ENCODE results near the gene MYBPC2. TPM values are rescaled to one million over a fixed set of nuclear protein-coding genes. Genes with fewer than 3 reads are reported as not detected.

Gene MYBPC2
- total RNA-seq, 1 experiment from 2014 or later: not detected

DNA sequence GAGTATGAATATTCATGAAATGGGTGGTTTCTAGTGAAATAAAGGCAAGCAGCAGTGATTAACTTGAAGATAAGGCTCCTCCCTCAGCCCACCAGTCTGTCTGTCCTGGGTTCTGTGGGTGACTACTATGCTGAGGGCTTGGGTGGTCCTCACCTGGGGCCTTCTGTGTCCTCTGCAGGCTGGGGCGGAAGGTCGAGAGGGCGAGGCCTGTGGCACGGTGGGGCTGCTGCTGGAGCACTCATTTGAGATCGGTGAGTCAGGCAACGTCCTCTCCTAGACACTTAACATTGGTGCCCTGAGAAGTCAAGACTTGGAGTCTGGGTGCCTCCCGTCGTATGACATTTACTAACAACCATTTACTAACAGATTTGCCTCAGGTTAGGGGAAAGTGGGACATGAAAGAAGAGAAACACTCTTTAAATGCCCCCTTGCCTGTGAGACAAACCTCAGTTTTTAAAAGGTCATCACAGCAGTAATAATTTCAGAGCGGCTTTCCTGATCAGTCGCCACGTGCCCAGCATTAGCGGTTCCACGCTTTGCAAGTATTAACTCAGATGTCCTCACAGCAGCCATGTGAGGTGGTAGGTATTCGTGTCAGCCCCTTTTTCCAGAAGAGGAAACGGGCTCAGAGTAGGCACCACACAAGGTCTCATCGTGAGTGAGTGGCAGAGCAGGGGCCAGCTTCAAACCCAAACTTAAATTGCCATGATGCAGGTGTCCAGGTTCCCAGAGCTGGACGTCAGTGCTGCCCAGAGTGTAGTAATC is 45.2 kb downstream of the MYBPC2 start:
- no peak for TF ChIP-seq EZH2 (IDR thresholded peaks at IDR 0.05; ENCODE audit: borderline replicate concordance, low read depth, low read length, poor library complexity, severe bottlenecking)
- TF ChIP-seq, protein P1, sequence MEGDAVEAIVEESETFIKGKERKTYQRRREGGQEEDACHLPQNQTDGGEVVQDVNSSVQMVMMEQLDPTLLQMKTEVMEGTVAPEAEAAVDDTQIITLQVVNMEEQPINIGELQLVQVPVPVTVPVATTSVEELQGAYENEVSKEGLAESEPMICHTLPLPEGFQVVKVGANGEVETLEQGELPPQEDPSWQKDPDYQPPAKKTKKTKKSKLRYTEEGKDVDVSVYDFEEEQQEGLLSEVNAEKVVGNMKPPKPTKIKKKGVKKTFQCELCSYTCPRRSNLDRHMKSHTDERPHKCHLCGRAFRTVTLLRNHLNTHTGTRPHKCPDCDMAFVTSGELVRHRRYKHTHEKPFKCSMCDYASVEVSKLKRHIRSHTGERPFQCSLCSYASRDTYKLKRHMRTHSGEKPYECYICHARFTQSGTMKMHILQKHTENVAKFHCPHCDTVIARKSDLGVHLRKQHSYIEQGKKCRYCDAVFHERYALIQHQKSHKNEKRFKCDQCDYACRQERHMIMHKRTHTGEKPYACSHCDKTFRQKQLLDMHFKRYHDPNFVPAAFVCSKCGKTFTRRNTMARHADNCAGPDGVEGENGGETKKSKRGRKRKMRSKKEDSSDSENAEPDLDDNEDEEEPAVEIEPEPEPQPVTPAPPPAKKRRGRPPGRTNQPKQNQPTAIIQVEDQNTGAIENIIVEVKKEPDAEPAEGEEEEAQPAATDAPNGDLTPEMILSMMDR (conservative IDR thresholded peaks at IDR 0.05; ENCODE audit: low read depth, low read length): no peak
- Histone ChIP-seq H3K4me1 (ENCODE audit: insufficient read depth, low read length, poor library complexity, severe bottlenecking) (no peaks in the 10 kb centered on the region), H3K9me3 (ENCODE audit: low read depth, low read length, poor library complexity, severe bottlenecking) (no peaks in the 10 kb centered on the region), H3K4me3 (ENCODE audit: low read depth, low read length, poor library complexity, severe bottlenecking) (peak overlapping the region; percentile 89), H3K27ac (ENCODE audit: low read depth, low read length, poor library complexity, severe bottlenecking) (no peak overlapping the region), H3K36me3 (ENCODE audit: insufficient read depth, low read length, poor library complexity, severe bottlenecking) (peaks cover 32% of the 10 kb centered on the region), H3K27me3 (replicated peaks; ENCODE audit: insufficient read depth, low read depth, low read length, poor library complexity) (no peaks in the 10 kb centered on the region)
- ChIA-PET POLR2A (ENCODE audit: low non-redundant PET) (no interaction called here), CTCF (no interaction called here)
- DNase-seq (ENCODE audit: low spot score): no peak
- intact Hi-C loops (cut with micrococcal nuclease; ENCODE audit: unreplicated experiment): no loop called here
- BruUV-seq (replicated peaks): no TSS peak

DNA sequence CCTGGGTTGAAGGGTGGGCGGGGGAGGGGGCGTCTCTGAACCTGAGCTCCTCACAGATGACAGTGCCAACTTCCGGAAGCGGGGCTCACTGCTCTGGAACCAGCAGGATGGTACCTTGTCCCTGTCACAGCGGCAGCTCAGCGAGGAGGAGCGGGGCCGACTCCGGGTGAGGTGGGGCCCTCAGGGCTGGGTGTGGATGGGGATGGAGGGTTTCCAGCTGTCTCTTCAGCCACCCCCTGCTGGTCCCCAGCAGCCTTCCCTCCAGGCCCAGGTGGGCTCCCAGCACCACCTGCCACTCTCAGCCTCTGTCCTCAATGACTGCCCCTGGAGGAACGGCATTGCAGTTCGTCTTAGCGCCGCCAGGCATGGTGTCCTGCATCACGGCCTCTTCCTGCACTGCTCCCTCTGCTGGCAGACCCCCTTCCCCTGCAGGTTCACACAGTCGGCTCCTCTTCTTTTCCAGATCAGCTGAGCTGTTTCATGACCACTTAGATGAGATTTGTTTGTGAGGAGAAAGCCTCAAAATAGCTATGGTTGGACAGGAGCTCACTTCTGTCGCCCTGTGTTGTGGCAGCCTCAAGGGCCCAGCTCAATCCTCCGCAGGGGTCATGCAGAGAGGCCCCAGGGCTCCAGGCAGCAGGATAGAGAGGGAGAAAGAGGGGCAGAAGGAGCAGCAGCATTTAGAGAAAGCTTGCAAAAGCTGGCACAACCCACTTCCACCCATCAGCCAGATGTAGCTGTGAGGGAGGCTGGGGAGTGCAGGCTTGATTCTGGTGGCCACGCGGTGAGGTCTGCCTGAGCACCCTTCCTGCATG is 46.4 kb downstream of the MYBPC2 start:
- peak; percentile 31 for DNase-seq (ENCODE audit: low spot score)
- H3K4me1 ChIP-seq (ENCODE audit: insufficient read depth, low read length, poor library complexity, severe bottlenecking): no peaks in the 10 kb centered on the region
- no peak overlapping the region for H3K27ac ChIP-seq (ENCODE audit: low read depth, low read length, poor library complexity, severe bottlenecking)
- no peaks in the 10 kb centered on the region for H3K27me3 ChIP-seq (replicated peaks; ENCODE audit: insufficient read depth, low read depth, low read length, poor library complexity)
- TF ChIP-seq, protein P1 (conservative IDR thresholded peaks at IDR 0.05; ENCODE audit: low read depth, low read length): peak; percentile 56
- TF ChIP-seq EZH2 (IDR thresholded peaks at IDR 0.05; ENCODE audit: borderline replicate concordance, low read depth, low read length, poor library complexity, severe bottlenecking): no peak
- BruUV-seq (replicated peaks): no TSS peak
- CTCF ChIA-PET: no interaction called here
- no peaks in the 10 kb centered on the region for H3K9me3 ChIP-seq (ENCODE audit: low read depth, low read length, poor library complexity, severe bottlenecking)
- H3K4me3 ChIP-seq (ENCODE audit: low read depth, low read length, poor library complexity, severe bottlenecking): no peak overlapping the region
- intact Hi-C loops (cut with micrococcal nuclease; ENCODE audit: unreplicated experiment): no loop called here
- POLR2A ChIA-PET (ENCODE audit: low non-redundant PET): no interaction called here
- H3K36me3 ChIP-seq (ENCODE audit: insufficient read depth, low read length, poor library complexity, severe bottlenecking): peaks cover 32% of the 10 kb centered on the region

DNA sequence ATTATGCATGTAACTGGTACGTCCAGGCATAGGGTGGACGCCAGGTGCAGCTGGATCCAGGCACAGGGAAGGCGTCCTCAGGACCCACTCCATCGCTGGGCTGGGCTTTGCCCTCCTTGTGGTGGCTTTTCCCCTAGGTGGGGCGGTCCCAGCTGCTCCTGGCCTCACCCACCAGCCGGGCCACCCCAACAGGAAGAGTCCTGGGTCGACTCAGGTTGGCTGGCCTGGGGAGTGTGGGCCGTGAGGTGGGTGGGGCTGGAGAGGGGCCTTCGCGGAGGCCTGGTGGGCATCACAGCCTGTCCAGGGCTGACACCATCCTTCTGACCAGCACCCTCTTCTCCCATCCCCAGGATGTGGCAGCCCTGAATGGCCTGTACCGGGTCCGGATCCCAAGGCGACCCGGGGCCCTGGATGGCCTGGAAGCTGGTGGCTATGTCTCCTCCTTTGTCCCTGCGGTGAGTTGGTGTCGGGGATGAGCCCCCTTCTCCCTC is 47.1 kb downstream of the MYBPC2 start:
- CTCF ChIA-PET: no interaction called here
- no TSS peak for BruUV-seq (replicated peaks)
- no peak for DNase-seq (ENCODE audit: low spot score)
- Histone ChIP-seq H3K9me3 (ENCODE audit: low read depth, low read length, poor library complexity, severe bottlenecking) (no peaks in the 10 kb centered on the region), H3K27ac (ENCODE audit: low read depth, low read length, poor library complexity, severe bottlenecking) (no peak overlapping the region), H3K36me3 (ENCODE audit: insufficient read depth, low read length, poor library complexity, severe bottlenecking) (peaks cover 32% of the 10 kb centered on the region), H3K4me3 (ENCODE audit: low read depth, low read length, poor library complexity, severe bottlenecking) (no peak overlapping the region), H3K4me1 (ENCODE audit: insufficient read depth, low read length, poor library complexity, severe bottlenecking) (no peaks in the 10 kb centered on the region), H3K27me3 (replicated peaks; ENCODE audit: insufficient read depth, low read depth, low read length, poor library complexity) (no peaks in the 10 kb centered on the region)
- POLR2A ChIA-PET (ENCODE audit: low non-redundant PET): no interaction called here
- TF ChIP-seq, protein P1 (conservative IDR thresholded peaks at IDR 0.05; ENCODE audit: low read depth, low read length): no peak
- no peak for TF ChIP-seq EZH2 (IDR thresholded peaks at IDR 0.05; ENCODE audit: borderline replicate concordance, low read depth, low read length, poor library complexity, severe bottlenecking)
- intact Hi-C loops (cut with micrococcal nuclease; ENCODE audit: unreplicated experiment): no loop called here

Measured in A673 (cell line).